Stimulated activated naive CD4-positive, alpha-beta T cell (primary cell): Measurements from ENCODE around the gene OPN5.
A peak's percentile ranks its signal among the peaks of the same experiment; 100 is the strongest.
"Not testable (repeated sequence)": the region's sequence is repeated elsewhere in the genome, so short reads cannot be mapped to it uniquely, and the experiment has no call there.

Source experiments
- DNase-seq, 6 experiments: peaks; one replicate each; lab custom pipeline; 2025; lab: John Stamatoyannopoulos, UW

OPN5 gene

GRCh38 chr6:47781732-47782131 is at the start of gene OPN5:
Gene OPN5, plus strand, starts transcription at chr6:47782032. Its CDS starts 35 bp downstream, at chr6:47782067.
- no peak for DNase-seq

- DNase-seq = peak in 1 of 6 experiments; percentile 4
Measured at GRCh38 chr6:47733879-47734558, 47.8 kb upstream of the OPN5 start.

GRCh38 chr6:47734831-47735481 is 46.9 kb upstream of the OPN5 start:
- no peak for DNase-seq

- DNase-seq = no peak
Measured at GRCh38 chr6:47736083-47736700, 45.6 kb upstream of the OPN5 start.

- no peak for DNase-seq
Measured at GRCh38 chr6:47737406-47737805, 44.4 kb upstream of the OPN5 start.

GRCh38 chr6:47740714-47741113 is 41.1 kb upstream of the OPN5 start:
- no peak for DNase-seq

GRCh38 chr6:47741807-47742206 is 40.0 kb upstream of the OPN5 start:
- no peak for DNase-seq

GRCh38 chr6:47743744-47744143 is 38.1 kb upstream of the OPN5 start:
- no peak for DNase-seq

- DNase-seq = not testable (repeated sequence)
Measured at GRCh38 chr6:47745269-47745668, 36.6 kb upstream of the OPN5 start.

- no peak for DNase-seq
Measured at GRCh38 chr6:47749757-47750156, 32.1 kb upstream of the OPN5 start.

- DNase-seq = no peak
Measured at GRCh38 chr6:47752801-47753200, 29.0 kb upstream of the OPN5 start.

- no peak for DNase-seq
Measured at GRCh38 chr6:47759364-47759763, 22.5 kb upstream of the OPN5 start.

GRCh38 chr6:47762502-47762901 is 19.3 kb upstream of the OPN5 start:
- DNase-seq = no peak

GRCh38 chr6:47766445-47766844 is 15.4 kb upstream of the OPN5 start:
- DNase-seq = no peak

- DNase-seq = no peak
Measured at GRCh38 chr6:47767102-47767501, 14.7 kb upstream of the OPN5 start.

- no peak for DNase-seq
Measured at GRCh38 chr6:47769982-47770381, 11.8 kb upstream of the OPN5 start.

GRCh38 chr6:47772359-47772758 is 9.5 kb upstream of the OPN5 start:
- DNase-seq = no peak

GRCh38 chr6:47773005-47773404 is 8.8 kb upstream of the OPN5 start:
- no peak for DNase-seq

GRCh38 chr6:47780510-47781356 is 1.1 kb upstream of the OPN5 start:
- peak in 5 of 6 experiments; percentile 1 to 56 (median 14) for DNase-seq

GRCh38 chr6:47785182-47785581 is 3.4 kb downstream of the OPN5 start:
- DNase-seq = no peak

GRCh38 chr6:47787620-47788497 is 6.0 kb downstream of the OPN5 start:
- peak; percentile 3 to 48 (median 17) for DNase-seq
